T-helper 1 cell treated with Interleukin-12 subunit alpha and Interleukin-12 subunit beta and Interleukin-4 antibody, amounts not matched to agents 30 μg/mL and 1 μg/mL, for 36 hours (primary cell): Measurements from ENCODE around the gene GALNT18.

ENCODE experiments used
- H3K27ac Mint-ChIP-seq: one replicate; pipeline ENCODE4 v1.8.0; 2021; ENCODE audit warnings: mild to moderate bottlenecking, mixed read lengths
- H3K27me3 Mint-ChIP-seq: one replicate; pipeline ENCODE4 v1.8.0; 2021; ENCODE audit warnings: low read depth, mixed read lengths
- H3K36me3 Mint-ChIP-seq: one replicate; pipeline ENCODE4 v1.8.0; 2021; ENCODE audit warnings: low read depth, mixed read lengths
- H3K4me1 Mint-ChIP-seq: one replicate; pipeline ENCODE4 v1.8.0; 2021; ENCODE audit warnings: low read depth, mixed read lengths
- H3K4me3 Mint-ChIP-seq: one replicate; pipeline ENCODE4 v1.8.0; 2021; ENCODE audit warnings: mild to moderate bottlenecking, moderate library complexity, mixed read lengths
- H3K9me3 Mint-ChIP-seq: one replicate; pipeline ENCODE4 v1.8.0; 2021; ENCODE audit warnings: mixed read lengths

Gene GALNT18

DNA sequence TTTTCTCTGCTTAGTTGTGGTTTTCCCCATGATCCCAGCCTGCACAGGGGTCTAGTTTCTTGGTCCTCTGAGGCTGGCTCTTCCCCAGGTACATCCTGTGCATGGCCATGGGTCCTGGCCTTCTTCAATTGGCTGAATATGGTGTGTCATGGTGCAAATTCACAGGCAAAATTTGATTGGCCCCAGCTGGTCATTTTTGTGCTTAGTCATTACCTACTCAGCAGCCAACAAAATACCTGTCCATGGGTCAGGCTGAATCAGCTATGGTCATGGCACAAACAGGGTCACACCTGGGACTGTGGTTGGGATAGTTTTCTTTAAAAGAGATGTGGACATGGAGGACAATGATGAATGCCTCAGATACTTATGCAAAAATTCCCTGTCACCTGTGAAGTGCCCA, 354.5 kb downstream of the GALNT18 start:
- no peaks in the 10 kb centered on the region for H3K27me3 Mint-ChIP-seq
- H3K4me1 Mint-ChIP-seq: no peaks in the 10 kb centered on the region
- H3K36me3 Mint-ChIP-seq: no peaks in the 10 kb centered on the region
- H3K4me3 Mint-ChIP-seq: no peak overlapping the region
- no peak overlapping the region for H3K27ac Mint-ChIP-seq
- no peaks in the 10 kb centered on the region for H3K9me3 Mint-ChIP-seq

DNA sequence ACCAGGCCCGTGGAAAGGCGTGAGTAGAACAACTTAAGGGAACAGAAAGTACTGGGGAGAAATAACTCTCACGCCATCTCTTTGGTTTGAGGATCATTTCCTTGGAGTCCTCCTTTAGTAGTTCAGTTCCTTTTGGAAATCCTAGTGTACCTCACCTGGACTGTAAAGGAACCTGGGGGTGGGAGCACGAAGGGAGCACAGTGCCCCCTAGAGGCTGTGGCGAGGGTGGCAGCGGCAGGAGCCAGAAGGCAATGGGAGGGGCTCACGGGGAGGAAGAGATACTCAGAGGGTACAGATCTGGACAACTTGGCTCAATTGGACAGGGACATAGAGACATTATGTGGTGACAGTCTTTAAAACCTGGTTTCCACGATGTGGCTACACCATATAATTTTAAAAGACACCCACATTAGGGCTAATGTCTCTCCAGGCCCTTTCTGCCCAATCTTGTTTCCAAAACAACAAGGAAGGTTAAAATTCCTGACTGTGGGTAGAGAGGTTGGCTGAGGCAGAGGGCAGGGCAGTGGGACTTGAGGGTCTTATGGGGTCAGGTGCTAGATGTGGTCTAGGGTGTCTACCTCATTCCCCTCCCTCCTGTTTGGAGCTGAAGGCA, 355.7 kb downstream of the GALNT18 start:
- Mint-ChIP-seq H3K36me3 (no peaks in the 10 kb centered on the region), H3K27me3 (no peaks in the 10 kb centered on the region), H3K9me3 (no peaks in the 10 kb centered on the region)

DNA sequence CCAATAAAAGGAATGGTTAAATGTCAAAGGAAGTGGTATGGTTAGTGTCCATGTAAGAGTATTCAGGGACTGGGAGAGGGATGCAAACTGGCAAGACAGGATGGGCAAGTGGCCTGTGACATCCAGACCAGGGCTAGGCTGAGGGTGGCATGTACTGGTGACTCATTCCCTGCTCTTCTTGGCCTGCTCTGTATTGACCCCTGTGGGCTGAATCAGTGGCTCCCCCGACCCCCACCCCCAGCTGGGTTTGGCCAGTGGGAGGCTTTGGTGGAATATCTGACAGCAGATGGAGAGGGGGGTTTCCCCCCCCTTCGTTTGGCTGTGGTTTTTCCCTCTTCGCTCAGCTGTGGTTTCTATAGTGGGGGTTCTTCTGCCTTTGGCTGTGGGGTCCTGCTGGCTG, 356.5 kb downstream of the GALNT18 start:
- Mint-ChIP-seq H3K9me3 (no peaks in the 10 kb centered on the region), H3K27me3 (no peaks in the 10 kb centered on the region), H3K4me3 (no peak overlapping the region), H3K36me3 (no peaks in the 10 kb centered on the region), H3K4me1 (no peaks in the 10 kb centered on the region), H3K27ac (no peak overlapping the region)

More for the DNA sequence above, 355.7 kb downstream of the GALNT18 start:
- H3K27ac Mint-ChIP-seq: no peak overlapping the region
- no peaks in the 10 kb centered on the region for H3K4me1 Mint-ChIP-seq
- no peak overlapping the region for H3K4me3 Mint-ChIP-seq

DNA sequence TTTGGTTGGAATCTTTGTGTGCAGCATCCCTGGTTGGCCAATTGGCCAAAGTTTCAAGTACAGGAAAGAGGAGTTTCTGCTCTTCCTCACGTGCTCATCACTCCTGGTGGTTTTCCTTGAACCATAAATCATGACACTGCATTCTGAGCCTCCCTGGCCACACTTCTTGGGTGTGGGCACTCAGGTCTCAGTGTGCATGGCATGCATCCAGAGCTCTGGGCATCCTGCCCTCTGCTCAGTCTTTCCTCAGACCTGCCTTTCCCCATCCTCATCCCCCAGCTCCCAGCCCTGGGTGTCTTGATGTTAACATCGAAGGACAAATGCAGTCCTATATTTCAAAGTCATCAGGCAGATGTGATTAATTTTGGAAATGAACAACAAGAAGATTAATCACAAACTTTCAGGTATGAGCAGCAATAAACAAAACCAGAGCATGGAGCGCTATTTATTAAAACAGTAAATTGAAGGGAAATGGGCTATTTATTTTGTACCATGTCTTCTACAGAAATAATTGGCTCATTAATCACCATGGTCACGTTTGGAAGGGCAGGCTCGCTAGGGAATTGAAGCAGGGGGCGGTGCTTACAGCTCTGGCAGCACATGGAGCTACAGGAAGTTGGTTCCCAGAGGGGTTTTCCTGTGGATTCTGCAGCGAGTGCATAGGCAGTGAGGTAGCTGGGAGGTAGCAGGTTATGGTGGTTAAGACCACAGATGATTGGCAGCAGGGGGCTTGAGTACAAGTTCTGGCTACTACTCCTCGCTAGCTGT, 358.4 kb downstream of the GALNT18 start:
- peaks cover 3% of the 10 kb centered on the region for H3K27me3 Mint-ChIP-seq
- H3K27ac Mint-ChIP-seq: no peak overlapping the region
- no peaks in the 10 kb centered on the region for H3K9me3 Mint-ChIP-seq
- no peaks in the 10 kb centered on the region for H3K4me1 Mint-ChIP-seq
- no peaks in the 10 kb centered on the region for H3K36me3 Mint-ChIP-seq
- no peak overlapping the region for H3K4me3 Mint-ChIP-seq

DNA sequence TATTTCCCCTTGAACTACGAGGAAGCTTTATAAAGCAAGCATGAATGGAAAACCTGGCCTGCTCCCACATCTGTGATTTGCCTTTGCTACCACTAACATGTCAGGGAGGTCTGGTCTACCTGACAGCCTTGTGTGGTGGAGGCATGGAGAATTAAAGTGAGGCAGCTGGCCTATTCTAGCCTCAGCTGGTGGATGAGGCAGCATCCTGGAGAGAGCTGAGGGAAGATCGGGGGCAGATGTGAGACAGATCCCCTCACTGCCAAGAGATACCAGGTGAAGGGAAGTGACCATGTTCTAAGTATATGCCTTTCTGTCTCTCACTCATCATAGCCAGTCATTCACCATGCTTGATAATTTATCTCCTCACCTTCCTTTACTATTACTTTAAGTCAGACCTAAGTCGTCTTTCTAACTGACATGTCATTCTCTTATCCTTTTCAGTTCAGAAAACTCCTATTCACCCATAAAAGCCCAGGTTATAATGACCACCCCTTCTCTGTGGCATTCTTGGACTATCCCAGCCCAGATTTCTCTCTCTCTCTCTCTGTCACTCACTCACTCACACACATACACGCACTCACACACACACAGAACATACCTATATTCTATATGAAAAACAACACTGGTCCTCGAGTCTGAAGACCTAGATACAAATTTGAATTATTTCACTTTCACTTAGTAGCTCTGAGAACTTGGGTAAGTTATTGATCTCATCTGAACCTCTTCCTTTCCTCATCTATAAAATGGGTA, 359.5 kb downstream of the GALNT18 start:
- H3K4me1 Mint-ChIP-seq: no peaks in the 10 kb centered on the region
- H3K27me3 Mint-ChIP-seq: peaks cover 3% of the 10 kb centered on the region
- no peaks in the 10 kb centered on the region for H3K9me3 Mint-ChIP-seq
- H3K4me3 Mint-ChIP-seq: no peak overlapping the region
- no peaks in the 10 kb centered on the region for H3K36me3 Mint-ChIP-seq
- H3K27ac Mint-ChIP-seq: no peak overlapping the region

DNA sequence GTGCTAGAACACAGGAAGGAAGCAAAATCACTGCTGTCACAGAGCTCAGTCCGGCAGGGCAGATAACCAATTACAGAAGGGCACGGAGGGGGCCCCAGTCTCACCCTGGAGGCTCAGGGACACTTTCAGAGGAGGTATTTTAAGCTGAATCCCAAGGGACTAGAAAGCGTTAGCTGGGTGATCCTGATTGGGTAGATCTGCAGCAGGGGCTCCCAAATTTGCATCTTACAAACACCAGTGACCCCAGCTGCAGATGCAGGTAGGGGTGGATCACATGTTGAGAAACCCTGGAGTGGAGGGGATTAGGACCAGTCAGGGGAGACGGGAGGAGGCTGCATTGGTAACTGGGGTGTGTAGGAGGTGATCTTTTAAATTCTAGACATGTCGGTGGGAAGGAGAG, 360.2 kb downstream of the GALNT18 start:
- Mint-ChIP-seq H3K27me3 (peaks cover 6% of the 10 kb centered on the region), H3K9me3 (no peaks in the 10 kb centered on the region), H3K4me3 (no peak overlapping the region), H3K36me3 (no peaks in the 10 kb centered on the region), H3K27ac (no peak overlapping the region), H3K4me1 (no peaks in the 10 kb centered on the region)

DNA sequence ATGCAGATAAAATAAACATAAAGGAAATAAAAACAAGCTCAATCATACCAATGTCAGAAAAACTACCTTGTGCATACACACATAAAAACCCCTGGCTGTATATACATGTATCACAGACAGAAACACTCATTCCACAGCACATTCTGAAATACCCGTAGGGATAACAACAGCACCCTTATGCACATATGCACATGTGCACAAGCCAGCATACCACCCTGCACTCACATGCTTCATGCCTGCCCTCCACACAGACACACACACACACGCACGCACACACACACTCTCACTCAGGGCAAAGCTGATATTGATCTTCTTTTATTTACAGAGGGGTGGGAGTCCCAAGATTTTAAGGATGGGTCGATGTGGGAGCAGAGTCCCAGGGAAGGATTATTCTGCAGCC, 360.9 kb downstream of the GALNT18 start:
- Mint-ChIP-seq H3K4me3 (no peak overlapping the region), H3K27ac (no peak overlapping the region), H3K9me3 (no peaks in the 10 kb centered on the region), H3K27me3 (peaks cover 13% of the 10 kb centered on the region), H3K4me1 (no peaks in the 10 kb centered on the region), H3K36me3 (no peaks in the 10 kb centered on the region)

DNA sequence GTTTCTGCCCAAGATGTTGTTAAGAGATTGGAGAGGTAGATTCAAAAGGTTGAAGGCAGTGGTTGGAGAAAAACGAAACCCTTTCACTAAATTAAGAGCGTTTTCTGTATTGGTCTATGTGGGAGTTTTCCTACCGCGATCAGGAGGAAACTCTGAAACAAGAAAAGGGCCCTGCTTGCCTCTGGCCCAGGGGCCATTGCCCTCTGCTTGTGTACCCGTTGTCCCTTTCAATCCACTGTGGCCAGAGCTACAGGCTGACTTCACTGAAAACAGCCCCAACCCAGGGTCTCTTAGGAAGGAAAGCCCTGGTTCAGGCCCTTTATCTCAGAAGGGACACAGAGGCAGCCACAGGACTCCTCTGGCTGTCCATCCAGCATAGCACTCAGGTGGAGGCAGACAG, 367.8 kb downstream of the GALNT18 start:
- peaks cover 10% of the 10 kb centered on the region for H3K27me3 Mint-ChIP-seq
- no peaks in the 10 kb centered on the region for H3K36me3 Mint-ChIP-seq
- no peaks in the 10 kb centered on the region for H3K9me3 Mint-ChIP-seq
- H3K4me3 Mint-ChIP-seq: no peak overlapping the region
- H3K27ac Mint-ChIP-seq: no peak overlapping the region
- no peaks in the 10 kb centered on the region for H3K4me1 Mint-ChIP-seq

DNA sequence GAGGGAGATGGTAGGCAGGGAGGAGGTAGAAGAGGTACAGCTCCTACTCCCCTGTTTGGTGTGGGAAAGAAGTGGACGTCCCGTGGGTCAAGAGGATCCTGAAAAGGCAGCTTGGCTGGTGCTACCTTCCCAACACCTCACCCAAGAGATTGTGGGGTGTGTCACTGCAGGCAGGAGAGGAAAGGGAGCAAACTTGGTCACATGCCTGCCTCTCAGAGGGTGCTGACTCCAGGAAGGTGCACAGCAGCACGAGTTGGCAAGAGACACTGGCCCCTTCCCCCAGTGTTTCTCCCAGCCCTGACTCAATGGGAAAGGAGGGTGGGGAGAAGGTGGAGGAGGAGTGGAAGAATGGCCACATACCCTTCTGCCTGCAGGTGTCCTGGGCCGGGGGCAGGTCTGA, 368.3 kb downstream of the GALNT18 start:
- Mint-ChIP-seq H3K36me3 (no peaks in the 10 kb centered on the region), H3K4me1 (no peaks in the 10 kb centered on the region), H3K27ac (no peak overlapping the region), H3K4me3 (no peak overlapping the region), H3K27me3 (peaks cover 10% of the 10 kb centered on the region), H3K9me3 (no peaks in the 10 kb centered on the region)

DNA sequence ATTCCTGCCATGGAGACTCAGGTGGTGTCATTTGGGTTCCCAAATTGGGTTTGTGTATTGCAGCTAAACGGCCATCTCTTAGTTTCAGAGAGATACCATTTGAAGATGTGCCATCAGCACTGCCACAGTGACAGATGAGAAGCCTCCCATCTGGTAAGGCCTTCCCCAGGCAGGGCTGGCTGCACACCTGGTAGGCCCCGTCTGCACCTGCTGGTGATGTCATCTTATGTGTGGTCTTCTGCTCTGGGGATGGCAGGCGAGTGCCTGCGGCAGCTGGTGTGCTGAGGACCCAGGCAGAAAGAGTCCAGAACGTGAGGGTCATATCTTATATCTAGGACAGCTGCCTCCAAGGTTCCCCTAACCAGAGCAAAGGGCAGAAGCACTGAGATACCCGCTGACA, 369.4 kb downstream of the GALNT18 start:
- H3K9me3 Mint-ChIP-seq: peaks cover 1% of the 10 kb centered on the region
- peaks cover 10% of the 10 kb centered on the region for H3K27me3 Mint-ChIP-seq
- no peaks in the 10 kb centered on the region for H3K4me1 Mint-ChIP-seq
- no peak overlapping the region for H3K4me3 Mint-ChIP-seq
- no peak overlapping the region for H3K27ac Mint-ChIP-seq
- H3K36me3 Mint-ChIP-seq: no peaks in the 10 kb centered on the region

DNA sequence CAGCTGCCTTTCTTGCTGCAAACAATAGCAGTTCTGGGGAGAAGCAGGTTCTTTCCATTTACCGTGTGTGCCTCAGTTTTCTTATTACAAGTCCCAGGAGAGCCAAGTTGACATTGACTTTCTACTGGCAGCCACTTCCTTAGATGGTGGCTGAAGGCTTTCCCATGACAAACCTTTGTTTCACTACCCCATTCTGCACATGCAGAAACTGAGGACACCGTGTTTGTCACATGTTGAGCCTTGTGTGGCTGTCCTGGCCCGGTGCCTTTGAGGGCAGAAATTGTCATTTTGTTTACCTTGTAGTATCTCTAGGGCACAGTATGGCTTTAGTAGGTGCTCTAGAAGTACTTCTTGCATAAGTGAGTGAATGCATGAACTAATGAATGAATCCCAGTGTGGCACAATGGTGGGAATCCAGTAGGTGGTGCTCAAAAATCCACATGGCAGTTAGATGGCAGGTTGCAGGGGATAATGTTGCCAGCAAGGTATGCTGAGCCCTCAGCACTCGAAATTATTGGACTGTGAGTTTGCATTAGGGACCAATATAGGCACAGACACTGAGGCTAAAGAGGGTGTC, 370.3 kb downstream of the GALNT18 start:
- Mint-ChIP-seq H3K9me3 (peaks cover 11% of the 10 kb centered on the region), H3K27me3 (peaks cover 6% of the 10 kb centered on the region), H3K36me3 (peaks cover 5% of the 10 kb centered on the region), H3K4me3 (no peak overlapping the region), H3K4me1 (no peaks in the 10 kb centered on the region), H3K27ac (no peak overlapping the region)

DNA sequence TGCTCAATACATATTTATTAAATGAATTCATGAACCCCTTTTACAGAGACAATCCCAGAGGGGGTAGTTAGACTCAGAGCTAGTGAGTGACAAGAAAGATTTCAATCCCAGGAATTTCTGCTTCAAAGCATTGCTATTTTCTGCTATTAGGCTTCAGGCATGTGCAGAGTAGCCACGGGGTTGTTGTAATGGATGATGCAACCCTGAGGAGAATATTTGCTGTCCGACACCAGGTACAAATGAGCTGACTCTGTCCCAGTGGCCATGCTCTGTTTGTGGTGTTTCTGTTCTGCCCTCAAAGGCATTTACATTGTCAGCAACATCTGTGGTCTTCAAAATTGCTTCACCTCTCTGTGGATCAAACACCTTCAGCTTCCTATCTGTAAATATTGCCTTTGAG, 371.3 kb downstream of the GALNT18 start:
- Mint-ChIP-seq H3K36me3 (peaks cover 5% of the 10 kb centered on the region), H3K27me3 (no peaks in the 10 kb centered on the region), H3K4me1 (no peaks in the 10 kb centered on the region), H3K4me3 (no peak overlapping the region), H3K9me3 (peaks cover 13% of the 10 kb centered on the region), H3K27ac (no peak overlapping the region)

DNA sequence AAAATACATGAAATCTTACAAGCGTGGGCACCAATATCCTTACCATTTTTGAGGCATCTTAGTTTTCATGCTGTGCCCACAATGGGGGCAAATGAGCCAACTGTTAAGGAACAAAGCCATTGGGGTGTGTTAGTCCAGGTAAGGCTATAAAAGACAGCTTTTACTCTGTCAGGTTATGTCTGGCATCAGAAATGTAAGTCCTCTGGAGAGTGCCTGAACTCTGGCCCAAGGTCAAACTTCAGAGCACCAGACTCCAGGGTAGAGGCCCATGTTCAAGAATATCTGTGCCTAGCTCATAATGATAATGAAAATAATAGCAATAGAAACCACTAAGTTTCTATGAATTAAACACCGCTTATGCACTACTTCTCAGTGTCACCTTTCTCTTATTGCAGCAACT, 374.2 kb downstream of the GALNT18 start:
- Mint-ChIP-seq H3K27me3 (no peaks in the 10 kb centered on the region), H3K4me1 (no peaks in the 10 kb centered on the region), H3K36me3 (peaks cover 5% of the 10 kb centered on the region), H3K9me3 (peaks cover 13% of the 10 kb centered on the region), H3K4me3 (no peak overlapping the region), H3K27ac (no peak overlapping the region)

DNA sequence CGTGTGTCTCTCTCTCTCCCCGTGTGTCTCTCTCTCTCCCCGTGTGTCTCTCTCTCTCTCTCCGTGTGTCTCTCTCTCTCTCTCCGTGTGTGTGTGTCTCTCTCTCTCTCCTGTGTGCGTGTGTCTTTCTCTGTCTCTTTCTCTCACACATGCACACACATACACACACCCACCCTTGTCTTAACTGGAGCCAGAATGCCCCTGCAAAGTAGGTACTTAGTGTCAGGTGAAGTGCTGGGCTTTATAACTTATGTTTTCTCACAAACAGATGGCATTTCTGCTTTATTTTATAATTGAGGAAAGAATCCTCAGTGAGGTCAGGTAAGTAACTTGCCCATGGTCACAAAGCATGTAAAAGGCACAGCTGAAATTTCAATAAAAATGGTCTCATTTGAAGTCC, 374.7 kb downstream of the GALNT18 start:
- Mint-ChIP-seq H3K9me3 (peaks cover 13% of the 10 kb centered on the region), H3K27me3 (no peaks in the 10 kb centered on the region), H3K4me1 (no peaks in the 10 kb centered on the region), H3K36me3 (peaks cover 5% of the 10 kb centered on the region), H3K27ac (peak overlapping the region; percentile 52), H3K4me3 (no peak overlapping the region)

DNA sequence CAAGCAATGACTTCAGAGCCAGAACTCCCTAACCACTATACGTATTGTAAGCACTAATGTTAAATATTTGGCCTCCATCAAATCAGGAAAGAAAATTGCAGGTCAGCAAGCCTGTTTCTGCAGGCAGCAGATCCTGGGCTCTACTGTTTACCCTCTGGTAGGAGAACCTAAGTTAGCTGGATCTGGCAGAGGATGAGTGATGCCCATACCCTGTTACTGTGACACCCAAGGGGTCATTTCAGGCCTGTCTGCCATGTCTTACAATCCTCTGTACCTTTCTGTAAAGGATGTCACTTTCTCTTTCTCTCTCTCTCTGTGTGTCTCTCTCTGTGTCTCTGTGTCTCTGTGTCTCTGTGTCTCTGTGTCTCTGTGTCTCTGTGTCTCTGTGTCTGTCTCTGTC, 375.6 kb downstream of the GALNT18 start:
- Mint-ChIP-seq H3K4me1 (no peaks in the 10 kb centered on the region), H3K27me3 (no peaks in the 10 kb centered on the region), H3K27ac (no peak overlapping the region), H3K4me3 (no peak overlapping the region), H3K9me3 (peaks cover 16% of the 10 kb centered on the region), H3K36me3 (peaks cover 5% of the 10 kb centered on the region)
